HG03139 (cell line): Measurements from ENCODE around the gene PKD2L2.
A peak's percentile ranks its signal among the peaks of the same experiment; 100 is the strongest.
"Not testable (repeated sequence)": the region's sequence is repeated elsewhere in the genome, so short reads cannot be mapped to it uniquely, and the experiment has no call there.

Experiments used
- ATAC-seq: cut with Tn5 transposase; IDR thresholded peaks from one replicate; pipeline ENCODE4 v1.9.1; 2021; ENCODE audit not compliant: unreplicated experiment

PKD2L2 gene

DNA sequence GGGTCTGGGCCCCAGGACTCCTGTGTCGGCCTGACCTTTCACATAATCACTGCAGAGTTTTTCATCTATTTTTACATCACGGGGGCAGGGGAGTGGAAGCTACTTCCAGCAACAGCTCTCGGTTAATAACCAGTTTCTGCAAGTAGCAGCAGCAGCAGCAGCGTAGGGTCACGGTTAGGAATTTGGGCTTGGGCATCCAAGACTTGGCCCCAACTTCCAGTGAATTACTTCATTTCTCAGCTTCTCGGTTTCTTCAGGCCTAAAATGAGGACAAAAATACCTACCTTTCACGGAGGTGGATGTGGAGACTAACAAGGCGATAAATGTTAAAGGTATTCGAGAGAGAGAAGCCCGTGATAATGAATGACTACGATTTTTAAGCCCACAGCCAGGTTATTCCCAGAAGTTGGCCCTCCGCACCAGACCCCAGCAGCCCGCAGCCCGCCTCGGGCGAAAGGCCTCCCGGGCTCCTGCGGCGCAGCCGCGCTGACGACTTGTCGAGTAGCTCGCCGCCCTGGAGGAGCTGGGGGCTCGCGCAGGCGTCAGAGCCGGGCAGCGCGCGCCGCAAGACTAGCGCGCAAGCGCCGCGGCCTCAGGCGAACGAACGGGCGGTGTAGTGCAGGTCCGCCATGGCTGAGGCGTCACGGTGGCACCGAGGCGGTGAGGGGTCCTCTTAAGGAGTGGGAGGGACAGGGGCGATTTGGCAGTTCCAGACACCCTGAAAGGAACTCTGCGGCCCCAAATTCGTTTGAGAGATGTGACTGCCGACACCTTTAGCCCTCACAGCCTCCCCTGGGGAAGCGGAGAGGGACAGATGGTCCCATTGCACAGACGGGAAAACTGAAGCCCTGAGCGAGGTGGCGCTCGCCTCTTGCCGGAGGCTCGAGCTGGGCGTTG, at the start of gene PKD2L2:
Gene PKD2L2 (plus strand): TSS at position 595 of the 897 bp plus-strand sequence. CDS start 35 bp downstream, at position 630.
- ATAC-seq: peak; percentile 94

DNA sequence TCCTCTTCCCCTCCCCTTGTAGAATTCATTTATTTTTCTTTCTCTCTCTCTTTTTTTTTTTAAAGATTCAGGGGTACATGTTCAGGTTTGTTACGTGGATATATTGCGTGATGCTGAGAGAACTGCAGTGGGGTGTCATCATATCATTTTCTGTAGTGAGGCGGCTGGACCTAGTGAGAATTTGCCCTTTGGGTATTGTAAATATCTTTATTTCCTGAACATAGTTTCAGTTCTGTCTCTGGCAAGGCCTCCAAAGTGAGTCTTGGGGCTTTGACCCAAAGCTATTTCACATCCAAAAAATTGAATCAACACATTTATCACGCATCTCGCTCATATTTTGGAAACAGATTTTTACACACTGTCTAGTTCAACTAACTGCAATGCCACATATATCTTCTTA, 47.0 kb upstream of the PKD2L2 start:
- no peak for ATAC-seq

DNA sequence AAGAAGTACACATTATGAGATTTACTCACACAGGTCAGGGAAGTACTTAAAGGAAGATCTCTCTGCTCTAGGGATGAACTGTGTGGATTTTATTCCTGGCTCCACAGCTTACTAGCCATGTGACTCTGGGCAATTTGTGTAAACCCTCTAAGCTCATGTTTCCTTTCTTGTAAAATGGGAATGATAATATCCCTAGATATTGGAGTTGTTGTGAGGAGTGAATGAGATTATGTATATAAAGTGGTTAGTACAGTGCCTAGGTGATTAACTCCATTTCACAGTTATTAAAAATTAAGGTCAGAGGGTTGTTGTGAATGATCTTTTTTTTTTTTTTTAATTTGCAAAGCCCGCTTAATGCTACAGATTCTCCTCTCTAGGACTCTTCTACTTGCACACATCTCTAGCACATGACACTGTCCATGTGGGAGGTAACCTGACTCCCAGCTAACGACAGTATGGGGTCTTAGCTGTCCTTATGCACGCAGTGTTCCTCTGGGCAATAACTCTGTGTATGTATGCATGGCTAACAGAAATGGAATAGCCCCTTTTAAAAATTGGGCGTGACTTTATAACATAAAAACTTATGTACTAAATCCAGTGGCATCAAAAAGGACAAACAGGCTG, 45.5 kb upstream of the PKD2L2 start:
- ATAC-seq: no peak

DNA sequence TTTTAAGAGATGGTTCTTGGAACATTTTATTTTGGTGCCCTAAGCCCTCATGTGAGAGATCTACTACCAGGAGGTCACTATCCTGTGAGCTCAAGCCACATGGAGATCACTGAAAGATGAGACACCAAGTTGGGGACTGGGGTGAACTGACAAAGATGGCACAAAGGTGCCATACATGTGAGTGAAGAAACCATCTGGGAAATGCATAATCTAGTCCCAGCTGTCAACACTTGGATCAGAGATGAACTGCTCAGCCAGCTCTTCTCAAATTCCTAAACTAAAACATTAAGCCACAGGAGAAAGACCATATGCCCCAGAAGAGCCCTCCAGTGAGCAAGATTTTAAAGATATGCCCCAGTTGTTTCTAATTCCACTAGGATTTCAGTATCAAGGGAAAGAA, 43.8 kb upstream of the PKD2L2 start:
- ATAC-seq: no peak

DNA sequence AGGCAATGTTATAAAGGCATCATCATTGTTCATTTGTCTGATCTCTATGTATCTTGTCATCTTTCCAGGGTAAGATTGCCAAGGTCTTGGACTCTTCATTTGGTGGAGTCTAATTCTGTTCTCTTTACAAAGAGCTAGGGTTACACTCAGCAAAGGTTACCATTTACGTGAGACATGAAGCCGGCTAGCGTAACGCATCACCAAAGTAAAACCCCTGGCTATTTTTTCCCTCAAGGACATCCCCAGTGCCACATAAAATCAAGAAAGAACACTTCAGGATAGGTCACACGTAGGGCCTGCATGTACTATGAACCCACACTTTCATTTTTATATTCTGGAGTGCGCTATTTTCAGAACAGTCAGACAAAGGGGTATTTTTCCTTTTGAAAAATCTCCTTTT, 41.6 kb upstream of the PKD2L2 start:
- ATAC-seq: no peak

DNA sequence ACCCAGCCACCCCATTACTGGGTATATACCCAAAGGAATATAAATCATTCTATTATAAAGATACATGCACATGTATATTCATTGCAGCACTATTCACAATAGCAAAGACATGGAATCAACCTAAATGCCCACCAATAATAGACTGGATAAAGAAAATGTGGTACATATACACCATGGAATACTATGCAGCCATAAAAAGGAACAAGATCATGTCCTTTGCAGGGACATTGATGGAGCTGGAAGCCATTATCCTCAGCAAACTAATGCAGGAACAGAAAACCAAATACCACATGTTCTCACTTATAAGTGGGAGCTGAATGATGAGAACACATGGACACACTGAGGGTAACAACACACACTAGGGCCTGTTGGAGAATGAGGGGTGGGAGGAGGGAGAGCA, 36.1 kb upstream of the PKD2L2 start:
- ATAC-seq: not testable (repeated sequence)

DNA sequence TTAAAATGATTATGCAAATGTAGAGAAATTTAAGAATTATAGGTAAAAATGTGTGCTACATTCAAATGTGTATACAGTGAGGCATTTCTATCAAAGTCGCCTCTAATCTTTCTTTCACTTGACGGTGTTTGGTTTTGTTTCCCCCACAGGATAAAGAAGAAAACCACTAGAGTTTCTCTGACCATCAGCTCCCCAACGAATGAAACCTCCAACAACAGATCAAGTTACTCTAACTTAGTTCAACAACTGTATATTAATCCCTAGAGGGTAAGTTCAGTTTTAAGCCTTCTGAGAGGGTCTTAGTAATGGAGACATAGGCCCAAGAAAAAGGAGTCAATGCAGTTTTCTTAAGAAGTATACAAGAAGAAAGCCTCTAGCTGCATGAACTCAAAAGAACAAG, 33.1 kb upstream of the PKD2L2 start:
- ATAC-seq: no peak

DNA sequence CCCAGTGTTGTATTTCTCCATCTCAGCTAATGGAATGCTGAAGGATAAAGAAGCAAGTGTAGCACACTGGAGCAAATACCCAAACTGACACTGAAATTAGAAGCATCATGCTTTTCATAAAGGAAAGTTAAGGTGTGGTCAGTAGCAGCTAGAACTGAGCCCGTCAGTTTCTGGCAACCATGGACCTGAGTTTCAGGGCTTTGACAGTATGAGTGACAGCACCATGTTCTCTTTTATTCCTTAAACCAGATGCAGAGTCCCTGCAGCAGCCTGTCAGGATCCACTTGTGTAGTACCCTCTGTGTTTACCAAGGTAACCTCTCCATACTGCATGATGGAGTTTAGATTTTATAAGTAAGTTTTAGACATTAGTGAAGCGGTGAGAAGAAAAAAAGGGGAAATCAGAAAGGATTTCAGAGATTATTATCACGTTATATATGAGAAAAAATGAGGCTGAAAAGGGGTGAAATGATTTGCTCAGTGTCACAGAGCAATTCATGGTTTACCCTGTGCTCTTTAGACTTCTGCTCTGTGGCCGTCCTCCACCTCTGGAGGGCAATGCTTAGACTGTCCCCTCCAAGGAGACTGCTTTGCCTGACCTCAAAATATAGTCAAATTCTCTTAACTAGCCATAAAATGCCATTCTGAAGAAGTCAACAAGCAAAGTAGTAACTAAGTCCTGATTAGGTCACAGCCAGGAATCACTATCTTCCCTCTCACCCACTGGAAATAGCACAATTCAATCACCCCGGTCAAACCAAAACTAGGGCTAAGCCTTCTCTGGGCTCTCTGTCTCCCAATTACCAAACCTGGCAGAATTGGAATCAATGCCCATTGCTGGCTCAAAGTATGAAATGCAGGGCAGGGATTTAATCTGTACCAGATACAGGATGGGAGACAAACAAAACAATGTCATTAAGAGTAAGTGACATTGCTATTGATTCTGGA, 32.1 kb upstream of the PKD2L2 start:
- no peak for ATAC-seq

DNA sequence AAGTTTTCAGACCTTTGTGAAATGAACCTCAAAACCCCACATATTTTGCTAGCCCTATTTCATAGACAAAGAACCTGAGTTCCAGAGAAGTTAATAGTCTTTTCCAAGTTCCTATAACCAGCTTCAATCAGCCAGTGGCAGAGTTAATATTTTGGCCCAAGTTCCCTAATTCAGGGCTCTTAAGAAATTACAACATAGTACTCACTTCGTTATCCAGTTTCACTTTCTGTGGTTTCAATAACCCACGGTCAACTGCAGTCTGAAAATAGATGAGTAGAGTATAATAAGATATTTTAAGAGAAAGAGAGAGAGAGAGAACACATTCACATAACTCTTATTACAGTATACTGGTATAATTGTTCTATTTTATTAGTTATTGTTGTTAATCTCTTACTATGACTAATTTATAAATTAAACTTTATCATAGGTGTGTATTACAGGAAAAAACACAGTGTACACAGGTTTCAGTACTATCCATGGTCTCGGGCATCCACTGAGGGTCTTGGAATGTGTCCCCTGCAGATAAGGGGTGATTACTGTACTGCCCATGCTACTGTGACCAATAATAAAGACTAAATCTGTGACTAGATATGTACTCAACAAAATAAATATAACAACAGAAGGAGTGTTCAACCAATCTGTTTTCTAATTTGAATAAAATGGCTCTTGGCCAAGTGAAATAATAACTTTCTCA, 30.9 kb upstream of the PKD2L2 start:
- ATAC-seq: peak; percentile 71

DNA sequence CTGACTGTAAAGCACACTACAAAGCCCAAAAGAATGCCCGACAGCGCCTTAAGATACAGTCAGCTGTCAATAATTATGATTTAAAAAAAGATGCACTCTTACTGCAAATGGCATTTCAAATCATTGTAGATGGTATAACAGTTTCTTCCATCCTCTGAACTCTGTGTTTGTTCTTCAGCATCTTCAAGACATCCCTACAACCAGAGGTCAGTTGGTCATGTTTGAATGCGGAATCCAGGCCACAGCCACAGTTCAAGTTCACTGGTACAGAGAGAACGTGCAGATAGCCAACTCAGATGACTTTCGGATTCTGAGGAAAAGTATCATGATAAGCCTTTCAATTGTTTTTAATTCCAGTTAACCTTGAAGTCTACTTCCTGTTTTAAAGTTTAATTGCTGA, 30.3 kb upstream of the PKD2L2 start:
- no peak for ATAC-seq

DNA sequence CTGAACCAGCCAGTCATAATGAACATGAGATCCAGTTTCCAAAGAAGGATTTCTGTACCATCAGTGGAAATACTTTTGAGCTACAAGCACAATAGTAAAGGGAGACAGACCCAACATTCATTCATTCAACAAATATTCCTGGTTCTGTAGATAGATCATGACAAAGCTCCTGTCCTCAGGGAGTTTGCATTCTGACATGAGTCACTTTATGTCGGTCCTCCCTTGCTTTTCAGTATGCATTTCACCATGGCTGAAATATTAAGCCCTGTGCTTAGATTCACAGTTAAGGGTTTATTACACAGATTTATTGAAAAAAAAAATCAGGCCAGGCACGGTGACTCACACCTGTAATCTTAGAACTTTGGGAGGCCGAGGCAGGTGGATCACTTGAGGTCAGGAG, 27.0 kb upstream of the PKD2L2 start:
- no peak for ATAC-seq

DNA sequence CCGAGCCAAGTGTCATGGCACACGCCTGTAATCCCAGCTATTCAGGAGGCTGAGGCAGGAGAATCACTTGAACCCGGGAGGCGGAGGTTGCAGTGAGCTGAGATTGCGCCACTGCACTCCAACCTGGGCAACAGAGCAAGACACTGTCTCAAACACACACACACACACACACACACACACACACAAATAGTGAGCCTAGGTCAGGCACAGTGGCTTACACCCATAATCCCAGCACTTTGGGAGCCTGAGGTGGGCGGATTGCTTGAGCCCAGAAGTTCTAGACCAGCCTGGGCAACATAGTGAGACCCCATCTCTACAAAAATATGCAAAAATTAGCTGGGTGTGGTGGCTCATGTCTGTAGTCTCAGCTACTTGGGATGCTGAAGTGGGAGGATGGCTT, 25.6 kb upstream of the PKD2L2 start:
- not testable (repeated sequence) for ATAC-seq

DNA sequence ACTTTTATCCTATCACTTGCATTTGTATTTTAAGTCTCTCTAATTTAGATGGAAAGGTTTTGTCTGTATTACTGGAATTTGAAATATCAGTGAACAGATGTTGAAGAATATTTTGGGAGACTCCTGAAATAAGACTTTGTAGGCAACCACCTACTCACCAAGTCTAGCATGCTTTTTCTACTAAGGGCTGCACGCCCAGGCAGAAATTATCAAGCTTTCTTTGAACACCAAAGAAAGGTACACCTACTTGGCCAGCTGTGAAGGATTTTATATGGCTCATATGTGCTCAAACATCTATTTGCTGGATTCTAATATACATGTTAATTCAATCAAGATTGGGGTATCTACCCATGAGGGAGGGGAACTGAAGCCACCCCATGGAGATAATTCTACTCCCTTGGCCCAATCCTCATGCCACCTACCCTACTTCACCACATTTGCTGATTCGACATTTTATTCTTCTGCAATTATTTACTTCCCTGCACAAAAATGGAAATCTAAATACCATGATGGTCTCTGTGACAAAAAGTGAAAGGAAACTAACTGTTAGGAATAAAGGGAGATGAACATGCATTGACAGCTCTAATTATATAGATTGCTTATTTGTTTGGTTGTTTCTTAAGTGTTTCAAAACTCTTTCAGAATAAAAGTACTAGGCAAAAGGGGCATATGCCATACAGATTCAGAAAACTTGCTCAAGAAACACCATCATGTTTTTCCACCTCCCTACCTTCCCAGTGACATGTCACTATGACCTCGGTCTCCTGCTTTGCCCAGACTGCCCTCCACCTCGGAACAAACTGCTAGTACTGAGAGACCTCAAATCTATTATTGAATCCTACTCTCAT, 22.5 kb upstream of the PKD2L2 start:
- no peak for ATAC-seq

DNA sequence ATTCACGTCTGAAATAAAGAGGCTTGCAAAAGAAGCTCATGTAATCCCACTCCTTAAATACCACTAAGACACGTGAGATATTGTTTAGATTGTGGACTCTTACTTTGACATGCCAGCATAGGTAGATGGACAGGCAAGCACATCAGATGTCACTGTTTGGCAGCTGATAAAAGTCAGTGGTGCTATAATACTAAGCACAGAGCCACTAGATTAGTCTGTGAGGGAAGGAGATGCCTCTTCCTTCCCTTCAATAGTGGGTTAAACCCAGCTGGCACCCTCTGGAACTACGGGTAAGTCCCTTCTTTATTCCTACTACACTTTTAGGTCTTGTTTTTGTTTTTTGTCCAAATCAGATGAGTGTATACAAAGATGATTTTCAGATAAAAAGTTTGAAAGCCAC, 21.6 kb upstream of the PKD2L2 start, which contains the start of gene MYOT:
Gene MYOT (plus strand): TSS at position 197 of the 400 bp plus-strand sequence. CDS start 2,792 bp downstream, outside the sequence.
- no peak for ATAC-seq

DNA sequence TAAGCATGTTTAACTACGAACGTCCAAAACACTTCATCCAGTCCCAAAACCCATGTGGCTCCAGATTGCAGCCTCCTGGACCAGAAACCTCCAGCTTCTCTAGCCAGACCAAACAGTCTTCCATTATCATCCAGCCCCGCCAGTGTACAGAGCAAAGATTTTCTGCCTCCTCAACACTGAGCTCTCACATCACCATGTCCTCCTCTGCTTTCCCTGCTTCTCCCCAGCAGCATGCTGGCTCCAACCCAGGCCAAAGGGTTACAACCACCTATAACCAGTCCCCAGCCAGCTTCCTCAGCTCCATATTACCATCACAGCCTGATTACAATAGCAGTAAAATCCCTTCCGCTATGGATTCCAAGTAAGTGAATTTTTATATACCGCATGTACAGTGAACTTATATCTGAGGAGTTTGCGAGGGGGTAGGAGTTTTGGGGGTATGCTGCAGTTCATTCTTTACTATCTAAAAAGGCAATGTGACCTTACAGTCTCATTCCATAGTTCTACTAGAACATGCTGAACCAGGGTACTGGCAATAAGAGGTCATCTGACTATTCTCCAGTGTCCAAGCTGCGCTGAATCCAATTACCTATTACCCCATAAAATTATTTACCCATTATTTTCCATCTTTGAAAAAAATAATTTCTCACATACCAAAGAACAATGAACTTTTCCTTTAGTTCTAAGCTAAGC, 18.5 kb upstream of the PKD2L2 start:
- ATAC-seq: no peak

DNA sequence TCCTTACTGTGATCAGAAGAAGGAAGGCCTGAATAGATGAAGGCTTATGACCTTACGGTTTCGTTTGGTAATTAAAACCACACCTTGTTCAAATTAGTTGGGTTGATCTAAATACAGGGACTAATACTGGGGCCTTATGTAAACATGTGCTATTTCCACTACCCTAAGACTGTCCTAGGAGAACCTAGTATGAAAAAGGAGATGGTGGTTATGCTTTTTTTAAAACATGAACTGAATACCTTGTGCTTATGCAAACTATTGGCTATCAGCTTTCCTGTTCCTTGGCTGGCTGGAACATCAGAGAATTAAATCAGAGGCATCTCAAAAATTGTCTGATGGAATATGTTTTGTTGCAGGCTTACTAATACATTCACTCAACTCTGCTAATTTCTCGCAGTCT, 17.7 kb upstream of the PKD2L2 start:
- no peak for ATAC-seq

DNA sequence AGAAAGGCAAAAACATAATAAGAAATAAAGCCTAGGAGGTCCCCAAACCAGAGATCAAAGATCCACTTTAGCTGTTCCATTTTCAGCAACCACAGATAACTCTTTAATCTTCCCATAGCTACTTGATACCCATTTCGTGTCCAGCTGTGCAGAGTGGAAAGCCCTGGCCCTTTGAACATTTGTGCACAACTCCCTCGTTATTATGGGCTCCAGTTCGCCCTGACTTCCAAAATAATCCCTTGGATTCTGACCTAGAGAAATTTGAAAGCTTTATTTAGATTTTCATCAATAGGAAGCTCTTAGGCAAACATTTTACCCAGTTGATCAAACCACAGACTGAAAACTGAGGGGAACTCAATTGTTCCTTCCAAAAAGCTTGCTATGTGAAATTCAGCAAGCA, 16.8 kb upstream of the PKD2L2 start:
- no peak for ATAC-seq

DNA sequence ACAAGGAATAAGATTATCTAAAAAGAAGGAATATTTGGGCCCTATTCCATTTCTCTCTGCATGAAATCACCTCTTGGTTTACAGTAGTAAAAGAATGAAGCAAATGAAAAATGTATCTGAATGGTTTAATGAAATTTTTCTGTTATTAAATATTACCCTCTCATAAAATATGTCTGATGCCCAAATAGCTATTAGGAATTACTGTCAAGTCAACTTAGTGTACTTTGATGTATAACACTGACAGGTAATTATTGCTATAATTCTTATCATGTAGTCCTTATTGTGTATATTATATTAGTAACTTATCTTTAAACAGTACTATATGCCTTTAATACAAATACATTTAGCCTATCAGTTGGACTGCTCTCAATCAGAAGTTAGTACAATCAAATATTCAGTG, 13.2 kb upstream of the PKD2L2 start:
- no peak for ATAC-seq

DNA sequence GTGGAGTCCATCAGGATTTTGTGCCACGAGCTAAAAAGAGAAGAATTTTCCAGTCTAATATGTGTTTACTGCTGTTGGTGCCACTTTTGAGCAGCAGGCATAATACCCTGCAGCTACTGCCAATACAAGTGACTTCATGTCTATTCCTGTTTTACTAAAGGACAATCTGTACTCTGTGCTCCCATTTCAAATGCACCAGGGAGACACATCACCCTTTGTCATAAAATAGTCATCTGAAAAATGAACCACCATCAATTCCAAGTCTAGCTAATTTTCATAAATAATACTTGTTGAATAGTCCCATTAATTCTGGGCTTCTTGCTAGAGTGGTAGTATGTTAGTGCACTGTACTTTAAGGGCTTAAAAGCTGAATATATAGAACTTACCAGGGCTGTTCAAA, 8.9 kb upstream of the PKD2L2 start:
- ATAC-seq: no peak
